H9 (cell line): ENCODE results near the gene KAZN. TPM values are rescaled to one million over a fixed set of nuclear protein-coding genes. Genes with fewer than 3 reads are reported as not detected.

ENCODE experiments used
- DNase-seq: peaks from one replicate; pipeline ENCODE4 v3.0.0-alpha.2; 2017
- H2AFZ ChIP-seq: one replicate; pipeline ENCODE4 v1.6.1; 2013; ENCODE audit warnings: mild to moderate bottlenecking, low read length, control low read depth, moderate library complexity
- H2AK5ac ChIP-seq: 2 replicates; pipeline ENCODE4 v1.6.1; 2013; ENCODE audit warnings: low read length, control low read depth, mixed read lengths; ENCODE audit not compliant: insufficient read length
- H2BK120ac ChIP-seq: one replicate; pipeline ENCODE4 v1.6.1; 2013; ENCODE audit warnings: low read depth, mild to moderate bottlenecking, low read length, control low read depth, inconsistent platforms; ENCODE audit not compliant: poor library complexity, severe bottlenecking
- H2BK12ac ChIP-seq: 2 replicates; pipeline ENCODE4 v1.6.1; 2013; ENCODE audit warnings: low read length, control low read depth, mixed read lengths, low read depth; ENCODE audit not compliant: insufficient read length
- H2BK15ac ChIP-seq: 2 replicates; pipeline ENCODE4 v1.6.1; 2013; ENCODE audit warnings: low read depth, low read length, control low read depth
- H2BK20ac ChIP-seq: one replicate; pipeline ENCODE4 v1.6.1; 2013; ENCODE audit warnings: low read depth, mild to moderate bottlenecking, low read length, control low read depth, inconsistent platforms; ENCODE audit not compliant: poor library complexity, severe bottlenecking
- H2BK5ac ChIP-seq: 2 replicates; pipeline ENCODE4 v1.6.1; 2013; ENCODE audit warnings: low read length, control low read depth, mixed read lengths; ENCODE audit not compliant: insufficient read length
- H3K14ac ChIP-seq: 2 replicates; pipeline ENCODE4 v1.6.1; 2013; ENCODE audit warnings: low read length, control low read depth; ENCODE audit not compliant: insufficient read depth
- H3K18ac ChIP-seq: 2 replicates; pipeline ENCODE4 v1.6.1; 2013; ENCODE audit warnings: low read depth, mild to moderate bottlenecking, mixed read lengths, low read length, control low read depth; ENCODE audit not compliant: insufficient read length
- H3K23ac ChIP-seq: 2 replicates; pipeline ENCODE4 v1.6.1; 2013; ENCODE audit warnings: low read length, control low read depth, mixed read lengths, low read depth; ENCODE audit not compliant: insufficient read length
- H3K23me2 ChIP-seq: 2 replicates; pipeline ENCODE4 v1.6.1; 2013; ENCODE audit warnings: low read depth, mild to moderate bottlenecking, mixed read lengths, low read length, control low read depth; ENCODE audit not compliant: insufficient read length, poor library complexity, severe bottlenecking
- H3K27ac ChIP-seq: 2 replicates; pipeline ENCODE4 v1.5.1; 2013; ENCODE audit warnings: low read length, control low read depth, mixed read lengths, low read depth; ENCODE audit not compliant: insufficient read length
- H3K27me3 ChIP-seq: 2 replicates; pipeline ENCODE4 v1.6.1; 2013; ENCODE audit warnings: low read length, control low read depth, inconsistent platforms; ENCODE audit not compliant: insufficient read depth
- H3K4ac ChIP-seq: 2 replicates; pipeline ENCODE4 v1.6.1; 2013; ENCODE audit warnings: low read depth, mild to moderate bottlenecking, control low read depth, inconsistent platforms, low read length, moderate library complexity
- H3K4me1 ChIP-seq: 2 replicates; pipeline ENCODE4 v1.6.1; 2013; ENCODE audit warnings: low read length, control low read depth, inconsistent platforms; ENCODE audit not compliant: insufficient read depth
- H3K4me2 ChIP-seq: 2 replicates; pipeline ENCODE4 v1.6.1; 2013; ENCODE audit warnings: low read length, control low read depth, mixed read lengths; ENCODE audit not compliant: insufficient read length, insufficient read depth
- H3K56ac ChIP-seq: 2 replicates; pipeline ENCODE4 v1.6.1; 2013; ENCODE audit warnings: low read depth, mild to moderate bottlenecking, mixed read lengths, low read length, control low read depth; ENCODE audit not compliant: insufficient read length
- H3K79me1 ChIP-seq: 2 replicates; pipeline ENCODE4 v1.6.1; 2013; ENCODE audit warnings: low read depth, mild to moderate bottlenecking, moderate library complexity, low read length, control low read depth, inconsistent platforms; ENCODE audit not compliant: insufficient read depth, poor library complexity, severe bottlenecking
- H3K79me2 ChIP-seq: 2 replicates; pipeline ENCODE4 v1.6.1; 2013; ENCODE audit warnings: low read length, control low read depth, inconsistent platforms; ENCODE audit not compliant: insufficient read depth
- H3K9ac ChIP-seq: 2 replicates; pipeline ENCODE4 v1.6.1; 2013; ENCODE audit warnings: low read length, control low read depth, mixed read lengths; ENCODE audit not compliant: insufficient read length; ENCODE audit errors: extremely low read depth
- H3K9me3 ChIP-seq: one replicate; pipeline ENCODE4 v1.6.1; 2013; ENCODE audit warnings: low read depth, low read length, inconsistent platforms; ENCODE audit not compliant: control insufficient read depth
- H3T11ph ChIP-seq: one replicate; pipeline ENCODE4 v1.6.1; 2013; ENCODE audit warnings: mild to moderate bottlenecking, low read length, control low read depth, inconsistent platforms
- H4K20me1 ChIP-seq: one replicate; pipeline ENCODE4 v1.6.1; 2013; ENCODE audit not compliant: control insufficient read depth, insufficient read length, insufficient read depth
- H4K5ac ChIP-seq: 2 replicates; pipeline ENCODE4 v1.6.1; 2013; ENCODE audit warnings: low read depth, mild to moderate bottlenecking, mixed read lengths, low read length, control low read depth; ENCODE audit not compliant: insufficient read length
- H4K8ac ChIP-seq: replicated peaks from 2 replicates; pipeline ENCODE4 v1.6.1; 2013; ENCODE audit warnings: low read length, control low read depth, mixed read lengths, low read depth; ENCODE audit not compliant: insufficient read length
- H4K91ac ChIP-seq: 2 replicates; pipeline ENCODE4 v1.6.1; 2013; ENCODE audit warnings: low read depth, mild to moderate bottlenecking, moderate library complexity, mixed read lengths, low read length, control low read depth; ENCODE audit not compliant: insufficient read length
- H3K27ac Mint-ChIP-seq, 3 experiments: 2 replicates in 2 of 3; 3 replicates in 1 of 3; pipeline ENCODE4 v1.8.0; 2020 to 2021; ENCODE audit warnings: mixed read lengths in 3 of 3, mild to moderate bottlenecking in 1 of 3, moderate library complexity in 1 of 3
- H3K27me3 Mint-ChIP-seq: 2 replicates; pipeline ENCODE4 v1.8.0; 2021; ENCODE audit warnings: low read depth, mild to moderate bottlenecking, moderate library complexity, mixed read lengths
- H3K36me3 Mint-ChIP-seq, 3 experiments: 2 replicates in 2 of 3; 3 replicates in 1 of 3; pipeline ENCODE4 v1.8.0; 2020 to 2021; ENCODE audit warnings: low read depth in 3 of 3, mixed read lengths in 3 of 3; ENCODE audit not compliant: insufficient read depth in 1 of 3
- H3K4me1 Mint-ChIP-seq, 2 experiments: 2 replicates each; pipeline ENCODE4 v1.8.0; 2020; ENCODE audit warnings: mixed read lengths in 2 of 2
- H3K4me3 Mint-ChIP-seq, 2 experiments: 2 replicates in 1 of 2; 3 replicates in 1 of 2; pipeline ENCODE4 v1.8.0; 2020 to 2021; ENCODE audit warnings: mild to moderate bottlenecking in 2 of 2, mixed read lengths in 2 of 2, moderate library complexity in 1 of 2
- H3K9me3 Mint-ChIP-seq, 2 experiments: 2 replicates in 1 of 2; 3 replicates in 1 of 2; pipeline ENCODE4 v1.8.0; 2020; ENCODE audit warnings: mild to moderate bottlenecking in 2 of 2, mixed read lengths in 2 of 2, moderate library complexity in 1 of 2
- CTCF ChIP-seq: fragments of 200-600 bp; sonication (generic); conservative IDR thresholded peaks from 3 replicates; pipeline ENCODE4 v1.8.0; 2021; ENCODE audit warnings: antibody characterized with exemption, mild to moderate bottlenecking
- WGBS: extraction: QIAGEN DNeasy Blood & Tissue Kit; methylation state at CpG from one replicate; pipeline ENCODE4 v1.1.7; 2013; ENCODE audit warnings: missing lambda C conversion rate, low lambda C conversion rate, mixed read lengths; ENCODE audit not compliant: insufficient read length; ENCODE audit errors: extremely low coverage; 5-methylcytosine and 5-hydroxymethylcytosine counted together
- total RNA-seq: library from RNA; stranded (reverse); gene quantifications from 2 replicates; pipeline ENCODE4 v1.2.1, GENCODE V29; 2021

KAZN gene
- total RNA-seq, 1 experiment from 2014 or later, result 7.6 TPM

- H2BK5ac ChIP-seq, result no peak overlapping the region
- no peak overlapping the region for H3K4ac ChIP-seq
- H4K20me1 ChIP-seq, result no peaks in the 10 kb centered on the region
- no peak for DNase-seq
- H2AFZ ChIP-seq, result no peak overlapping the region
- H3K9ac ChIP-seq, result no peak overlapping the region
- no peak overlapping the region for H2BK15ac ChIP-seq
- no peaks in the 10 kb centered on the region for H3K23me2 ChIP-seq
- no peak overlapping the region for H3K23ac ChIP-seq
- H2BK120ac ChIP-seq, result no peak overlapping the region
- H2BK20ac ChIP-seq, result no peak overlapping the region
- Mint-ChIP-seq H3K27ac (0 out of 7 replicates have a peak overlapping the region, but pooled peaks of 1 of the 3 experiments have one; percentile 39), H3K27me3 (peaks cover 2% of the 10 kb centered on the region; the same call in 1 of the 2 replicates), H3K9me3 (no peaks in the 10 kb centered on the region), H3K4me1 (peaks cover 7 to 14% of the 10 kb centered on the region in 2 experiments), H3K36me3 (no peaks in the 10 kb centered on the region), H3K4me3 (no peak overlapping the region)
- no peak overlapping the region for H3K27ac ChIP-seq
- H3K79me1 ChIP-seq, result no peaks in the 10 kb centered on the region
- H3K27me3 ChIP-seq, result no peaks in the 10 kb centered on the region
- H2AK5ac ChIP-seq, result no peak overlapping the region
- H3T11ph ChIP-seq, result no peak overlapping the region
- no peak overlapping the region for H2BK12ac ChIP-seq
- no peak overlapping the region for H4K8ac ChIP-seq
- H3K4me1 ChIP-seq, result no peaks in the 10 kb centered on the region
- H3K18ac ChIP-seq, result no peak overlapping the region
- no peak overlapping the region for H4K5ac ChIP-seq
- no peak overlapping the region for H3K4me2 ChIP-seq
- TF ChIP-seq CTCF, result no peak
- no peaks in the 10 kb centered on the region for H3K9me3 ChIP-seq
- no CpG with 5 or more reads among the region's 6 CpGs for WGBS
- H3K79me2 ChIP-seq, result no peaks in the 10 kb centered on the region
- no peak overlapping the region for H4K91ac ChIP-seq
- no peak overlapping the region for H3K56ac ChIP-seq
- H3K14ac ChIP-seq, result no peak overlapping the region
These were observed 308.2 kb downstream of the KAZN start for GRCh38 chr1:14906665-14907064.
